ENCODE results near the gene CLRN3. TPM values are rescaled to one million over a fixed set of nuclear protein-coding genes. Genes with fewer than 3 reads are reported as not detected.

Gene CLRN3
- total and polyA plus RNA-seq, 9 of the 15 experiments (the other 6 are each of a cell fraction or from before 2014, with no cell fraction given): not detected

DNA sequence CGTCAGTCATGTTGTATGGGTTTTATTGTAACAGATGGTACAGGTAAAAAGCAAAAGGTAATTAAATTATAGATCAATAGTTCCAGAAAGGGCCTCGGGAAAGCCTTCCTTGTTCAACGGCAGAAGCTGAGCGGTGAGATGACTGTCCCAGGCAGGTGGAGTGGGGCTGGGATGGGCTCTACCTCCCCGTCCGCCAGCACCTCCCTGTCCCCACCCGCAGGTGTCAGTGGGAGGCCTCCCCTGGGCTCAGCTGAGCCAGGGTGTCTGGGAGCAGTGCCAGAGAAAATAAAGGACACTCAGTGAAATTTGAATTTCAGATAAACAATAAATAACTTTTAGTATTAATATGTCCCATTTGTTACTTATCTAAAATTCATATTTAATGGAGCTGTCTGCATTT is 58.9 kb downstream of the CLRN3 start:
- Histone ChIP-seq H3K4me2 (ENCODE audit: insufficient read depth, low read length) (no peak overlapping the region), H3K36me3 (ENCODE audit: control insufficient read depth, insufficient read depth, low read length) (no peaks in the 10 kb centered on the region), H3K27me3 (ENCODE audit: control insufficient read depth in 2 of 2, insufficient read depth in 2 of 2, low read length in 2 of 2) (no peaks in the 10 kb centered on the region), H3K9me1 (ENCODE audit: control insufficient read depth, insufficient read depth, low read length) (no peaks in the 10 kb centered on the region), H4K20me1 (replicated peaks; ENCODE audit: control insufficient read depth, insufficient read depth, low read length) (no peaks in the 10 kb centered on the region), H3K9me3 (replicated peaks; ENCODE audit: control insufficient read depth, insufficient read depth, low read depth, low read length) (no peaks in the 10 kb centered on the region), H3K27ac (ENCODE audit: extremely low read depth, low read depth, low read length) (no peak overlapping the region), H3K4me3 (no peak overlapping the region), H2AFZ (ENCODE audit: low read depth, low read length) (no peak overlapping the region), H3K4me1 (replicated peaks in 1 of 2; ENCODE audit: control insufficient read depth in 2 of 2, insufficient read depth in 2 of 2, low read length in 2 of 2) (no peaks in the 10 kb centered on the region), H3K9ac (ENCODE audit: insufficient read depth in 1 of 2, low read depth in 2 of 2, low read length in 2 of 2) (no peak overlapping the region), H3K79me2 (ENCODE audit: control insufficient read depth, insufficient read depth, low read length) (no peaks in the 10 kb centered on the region)
- no peak for ATAC-seq
- POLR2A ChIA-PET: no interaction called here
- in situ Hi-C loops (cut with MboI) (no loop called here), intact Hi-C loops (cut with micrococcal nuclease) (no loop called here)
- CTCF ChIA-PET (ENCODE audit: low intra/inter-chr PET ratio): no interaction called here
- no peak for FAIRE-seq
- WGBS (ENCODE audit: insufficient coverage, low coverage, missing lambda C conversion rate): 0% methylated on average over 4 of the region's 7 CpGs
- BruUV-seq (replicated peaks): no TSS peak
- DNase-seq (ENCODE audit: extremely low read depth in 1 of 4, low spot score in 3 of 4): no peak
- TF ChIP-seq CBFA2T3 (IDR thresholded peaks at IDR 0.05) (no peak), EP300 (IDR thresholded peaks at IDR 0.05; ENCODE audit: low read length) (no peak), KLF16 (IDR thresholded peaks at IDR 0.05) (no peak), FOSL1 (tag; conservative IDR thresholded peaks at IDR 0.05) (no peak), TOE1 (IDR thresholded peaks at IDR 0.05; ENCODE audit: borderline replicate concordance) (no peak), TOE1 (CRISPR knock-in tag; IDR thresholded peaks at IDR 0.05; ENCODE audit: borderline replicate concordance, low read depth) (no peak), DDX20 (tag; IDR thresholded peaks at IDR 0.05; ENCODE audit: low read depth) (no peak), CBX1 (IDR thresholded peaks at IDR 0.05; ENCODE audit: low read depth) (no peak), ZNF717 (CRISPR knock-in tag; IDR thresholded peaks at IDR 0.05) (no peak), NFATC3 (IDR thresholded peaks at IDR 0.05) (no peak)
- TF ChIP-seq, protein P1, sequence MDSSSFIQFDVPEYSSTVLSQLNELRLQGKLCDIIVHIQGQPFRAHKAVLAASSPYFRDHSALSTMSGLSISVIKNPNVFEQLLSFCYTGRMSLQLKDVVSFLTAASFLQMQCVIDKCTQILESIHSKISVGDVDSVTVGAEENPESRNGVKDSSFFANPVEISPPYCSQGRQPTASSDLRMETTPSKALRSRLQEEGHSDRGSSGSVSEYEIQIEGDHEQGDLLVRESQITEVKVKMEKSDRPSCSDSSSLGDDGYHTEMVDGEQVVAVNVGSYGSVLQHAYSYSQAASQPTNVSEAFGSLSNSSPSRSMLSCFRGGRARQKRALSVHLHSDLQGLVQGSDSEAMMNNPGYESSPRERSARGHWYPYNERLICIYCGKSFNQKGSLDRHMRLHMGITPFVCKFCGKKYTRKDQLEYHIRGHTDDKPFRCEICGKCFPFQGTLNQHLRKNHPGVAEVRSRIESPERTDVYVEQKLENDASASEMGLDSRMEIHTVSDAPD (CRISPR knock-in tag; IDR thresholded peaks at IDR 0.05): no peak
- TF ChIP-seq, protein P2, sequence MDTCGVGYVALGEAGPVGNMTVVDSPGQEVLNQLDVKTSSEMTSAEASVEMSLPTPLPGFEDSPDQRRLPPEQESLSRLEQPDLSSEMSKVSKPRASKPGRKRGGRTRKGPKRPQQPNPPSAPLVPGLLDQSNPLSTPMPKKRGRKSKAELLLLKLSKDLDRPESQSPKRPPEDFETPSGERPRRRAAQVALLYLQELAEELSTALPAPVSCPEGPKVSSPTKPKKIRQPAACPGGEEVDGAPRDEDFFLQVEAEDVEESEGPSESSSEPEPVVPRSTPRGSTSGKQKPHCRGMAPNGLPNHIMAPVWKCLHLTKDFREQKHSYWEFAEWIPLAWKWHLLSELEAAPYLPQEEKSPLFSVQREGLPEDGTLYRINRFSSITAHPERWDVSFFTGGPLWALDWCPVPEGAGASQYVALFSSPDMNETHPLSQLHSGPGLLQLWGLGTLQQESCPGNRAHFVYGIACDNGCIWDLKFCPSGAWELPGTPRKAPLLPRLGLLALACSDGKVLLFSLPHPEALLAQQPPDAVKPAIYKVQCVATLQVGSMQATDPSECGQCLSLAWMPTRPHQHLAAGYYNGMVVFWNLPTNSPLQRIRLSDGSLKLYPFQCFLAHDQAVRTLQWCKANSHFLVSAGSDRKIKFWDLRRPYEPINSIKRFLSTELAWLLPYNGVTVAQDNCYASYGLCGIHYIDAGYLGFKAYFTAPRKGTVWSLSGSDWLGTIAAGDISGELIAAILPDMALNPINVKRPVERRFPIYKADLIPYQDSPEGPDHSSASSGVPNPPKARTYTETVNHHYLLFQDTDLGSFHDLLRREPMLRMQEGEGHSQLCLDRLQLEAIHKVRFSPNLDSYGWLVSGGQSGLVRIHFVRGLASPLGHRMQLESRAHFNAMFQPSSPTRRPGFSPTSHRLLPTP (IDR thresholded peaks at IDR 0.05; ENCODE audit: borderline replicate concordance, extremely low read depth, insufficient read length): no peak
- TF ChIP-seq, protein P3, sequence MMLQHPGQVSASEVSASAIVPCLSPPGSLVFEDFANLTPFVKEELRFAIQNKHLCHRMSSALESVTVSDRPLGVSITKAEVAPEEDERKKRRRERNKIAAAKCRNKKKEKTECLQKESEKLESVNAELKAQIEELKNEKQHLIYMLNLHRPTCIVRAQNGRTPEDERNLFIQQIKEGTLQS (IDR thresholded peaks at IDR 0.05): no peak
- TF ChIP-seq, protein P3 (CRISPR knock-in tag; conservative IDR thresholded peaks at IDR 0.05): no peak
- TF ChIP-seq, protein P4, sequence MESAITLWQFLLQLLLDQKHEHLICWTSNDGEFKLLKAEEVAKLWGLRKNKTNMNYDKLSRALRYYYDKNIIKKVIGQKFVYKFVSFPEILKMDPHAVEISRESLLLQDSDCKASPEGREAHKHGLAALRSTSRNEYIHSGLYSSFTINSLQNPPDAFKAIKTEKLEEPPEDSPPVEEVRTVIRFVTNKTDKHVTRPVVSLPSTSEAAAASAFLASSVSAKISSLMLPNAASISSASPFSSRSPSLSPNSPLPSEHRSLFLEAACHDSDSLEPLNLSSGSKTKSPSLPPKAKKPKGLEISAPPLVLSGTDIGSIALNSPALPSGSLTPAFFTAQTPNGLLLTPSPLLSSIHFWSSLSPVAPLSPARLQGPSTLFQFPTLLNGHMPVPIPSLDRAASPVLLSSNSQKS (CRISPR knock-in tag; IDR thresholded peaks at IDR 0.05): no peak
- TF ChIP-seq, protein P5, sequence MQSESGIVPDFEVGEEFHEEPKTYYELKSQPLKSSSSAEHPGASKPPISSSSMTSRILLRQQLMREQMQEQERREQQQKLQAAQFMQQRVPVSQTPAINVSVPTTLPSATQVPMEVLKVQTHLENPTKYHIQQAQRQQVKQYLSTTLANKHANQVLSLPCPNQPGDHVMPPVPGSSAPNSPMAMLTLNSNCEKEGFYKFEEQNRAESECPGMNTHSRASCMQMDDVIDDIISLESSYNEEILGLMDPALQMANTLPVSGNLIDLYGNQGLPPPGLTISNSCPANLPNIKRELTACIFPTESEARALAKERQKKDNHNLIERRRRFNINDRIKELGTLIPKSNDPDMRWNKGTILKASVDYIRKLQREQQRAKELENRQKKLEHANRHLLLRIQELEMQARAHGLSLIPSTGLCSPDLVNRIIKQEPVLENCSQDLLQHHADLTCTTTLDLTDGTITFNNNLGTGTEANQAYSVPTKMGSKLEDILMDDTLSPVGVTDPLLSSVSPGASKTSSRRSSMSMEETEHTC (IDR thresholded peaks at IDR 0.05): no peak
